Stimulated activated CD8-positive, alpha-beta memory T cell treated with anti-CD3 and anti-CD28 coated beads, Interleukin-7, amount 100 ng/mL, for 24 hours (primary cell): Measurements from ENCODE around the gene RNASE11.
"Not testable (repeated sequence)": the region's sequence is repeated elsewhere in the genome, so short reads cannot be mapped to it uniquely, and the experiment has no call there.

Source experiments
- DNase-seq: peaks from one replicate; pipeline ENCODE4 v3.0.0-alpha.2; 2020; ENCODE audit warnings: low read depth

The RNASE11 gene

DNA sequence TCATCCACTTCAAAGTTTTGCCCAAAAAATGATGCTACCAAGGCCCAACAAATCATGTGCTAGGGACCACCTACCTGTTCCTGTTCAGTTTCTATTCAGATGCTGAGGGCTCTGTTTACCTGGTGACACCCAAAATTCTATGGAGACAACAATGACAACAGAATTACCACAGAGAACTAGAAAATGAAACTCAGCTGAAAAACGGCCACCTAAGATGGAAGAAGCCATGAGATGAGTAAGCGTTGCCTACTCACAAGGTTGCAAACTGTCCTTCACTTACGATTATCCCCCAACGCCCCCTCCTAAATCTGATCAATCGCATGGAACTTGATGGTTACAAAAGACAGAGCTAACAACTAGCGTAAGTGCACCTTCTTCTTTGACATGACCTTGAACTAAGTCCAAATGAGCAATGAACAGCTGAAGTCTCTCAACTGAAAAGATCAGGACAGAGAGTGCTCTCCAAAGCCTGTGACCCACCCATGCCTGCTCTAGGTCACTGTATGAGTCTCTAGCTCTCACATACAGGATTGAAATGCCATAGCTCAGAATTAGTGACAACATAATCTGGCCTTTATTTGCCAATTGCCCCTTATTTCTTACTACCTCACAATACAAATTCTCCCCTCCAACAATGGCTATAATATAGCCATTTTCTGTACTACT, at the start of gene RNASE11:
TSS of gene RNASE11 (minus strand) at position 513 of the 666 bp plus-strand sequence.
- no peak for DNase-seq

DNA sequence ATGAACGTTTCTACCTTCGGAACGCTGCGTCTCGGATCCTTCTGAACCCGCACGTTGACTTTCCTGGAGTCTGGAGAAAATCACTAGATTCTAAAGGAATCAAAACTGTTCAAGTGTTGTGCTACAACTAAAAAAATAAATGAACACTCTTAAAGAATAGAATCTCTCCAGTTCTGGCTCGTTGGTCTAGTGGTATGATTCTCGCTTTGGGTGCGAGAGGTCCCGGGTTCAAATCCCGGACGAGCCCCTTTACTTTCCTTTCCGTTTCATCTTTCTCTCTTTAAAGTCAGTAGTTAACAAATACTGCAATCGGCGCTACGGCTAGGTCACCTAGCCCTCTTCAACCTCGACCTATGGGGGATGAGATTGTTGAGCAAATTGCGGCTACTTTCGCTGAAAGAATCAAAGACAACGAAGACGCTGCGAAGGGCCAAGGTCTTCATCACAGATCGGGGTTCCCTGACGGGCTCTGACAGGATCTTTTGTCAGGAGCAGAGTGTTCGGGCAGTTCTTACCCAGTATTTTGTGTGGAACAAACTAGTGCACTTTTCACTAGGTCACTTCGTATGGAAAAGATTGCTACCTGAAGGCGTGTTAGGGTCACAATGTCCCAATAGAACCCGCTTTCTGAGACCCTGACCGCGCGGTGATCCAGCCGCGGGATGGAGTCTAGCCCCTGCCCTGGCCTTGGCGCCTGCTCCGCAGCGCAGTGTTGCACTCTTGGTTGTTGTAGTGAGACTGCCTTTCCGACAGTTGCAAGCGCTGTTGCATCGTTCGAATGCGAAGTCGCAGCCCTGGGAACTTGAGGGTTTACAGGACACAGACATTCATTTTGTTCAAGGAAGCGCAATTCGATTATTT, 45.3 kb upstream of the RNASE11 start:
- DNase-seq: no peak

DNA sequence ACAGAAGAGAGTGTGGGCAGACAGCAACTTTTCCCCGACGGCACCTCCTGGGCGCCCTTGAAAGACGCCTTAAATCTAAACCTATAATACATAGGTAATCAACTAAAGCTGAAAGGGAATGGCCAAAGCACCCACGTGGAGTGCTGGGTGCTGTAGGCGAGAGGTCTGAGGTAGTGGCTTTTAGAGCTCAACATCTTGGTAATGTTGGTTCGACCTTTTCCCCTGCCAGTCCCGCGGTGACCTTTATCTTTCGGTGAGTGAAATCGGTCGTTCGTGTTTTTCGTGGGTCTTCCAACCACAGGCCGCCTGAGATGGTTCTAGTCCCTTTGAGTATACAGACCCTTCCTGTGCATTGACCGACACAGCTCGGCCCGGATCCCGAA, 44.6 kb upstream of the RNASE11 start:
- DNase-seq: no peak

DNA sequence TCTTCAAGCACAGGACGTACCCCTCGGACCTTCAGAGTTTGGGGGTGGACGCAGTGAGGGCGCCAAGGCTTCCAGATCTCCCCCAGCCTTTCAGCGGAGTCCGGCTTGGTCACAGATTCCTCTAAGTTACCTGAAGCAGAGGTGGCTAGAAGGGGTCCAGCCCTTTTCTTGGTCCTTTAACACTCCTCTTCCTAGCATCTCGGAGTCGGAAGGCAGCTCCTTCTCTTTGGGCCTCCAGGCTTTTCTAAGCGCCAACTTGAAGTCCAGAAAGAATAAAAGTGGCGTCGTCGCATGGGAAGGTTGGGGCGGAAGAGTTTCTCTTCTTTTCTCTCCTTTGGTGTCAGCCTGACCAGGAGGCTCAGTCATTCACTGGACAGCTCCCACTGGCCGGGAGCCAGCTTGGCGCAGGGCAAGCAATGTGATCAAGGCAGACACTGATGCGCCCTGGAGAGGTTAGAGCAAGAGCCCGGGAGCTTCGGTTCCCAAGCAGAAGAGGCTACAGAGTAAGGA, 44.1 kb upstream of the RNASE11 start:
- no peak for DNase-seq

DNA sequence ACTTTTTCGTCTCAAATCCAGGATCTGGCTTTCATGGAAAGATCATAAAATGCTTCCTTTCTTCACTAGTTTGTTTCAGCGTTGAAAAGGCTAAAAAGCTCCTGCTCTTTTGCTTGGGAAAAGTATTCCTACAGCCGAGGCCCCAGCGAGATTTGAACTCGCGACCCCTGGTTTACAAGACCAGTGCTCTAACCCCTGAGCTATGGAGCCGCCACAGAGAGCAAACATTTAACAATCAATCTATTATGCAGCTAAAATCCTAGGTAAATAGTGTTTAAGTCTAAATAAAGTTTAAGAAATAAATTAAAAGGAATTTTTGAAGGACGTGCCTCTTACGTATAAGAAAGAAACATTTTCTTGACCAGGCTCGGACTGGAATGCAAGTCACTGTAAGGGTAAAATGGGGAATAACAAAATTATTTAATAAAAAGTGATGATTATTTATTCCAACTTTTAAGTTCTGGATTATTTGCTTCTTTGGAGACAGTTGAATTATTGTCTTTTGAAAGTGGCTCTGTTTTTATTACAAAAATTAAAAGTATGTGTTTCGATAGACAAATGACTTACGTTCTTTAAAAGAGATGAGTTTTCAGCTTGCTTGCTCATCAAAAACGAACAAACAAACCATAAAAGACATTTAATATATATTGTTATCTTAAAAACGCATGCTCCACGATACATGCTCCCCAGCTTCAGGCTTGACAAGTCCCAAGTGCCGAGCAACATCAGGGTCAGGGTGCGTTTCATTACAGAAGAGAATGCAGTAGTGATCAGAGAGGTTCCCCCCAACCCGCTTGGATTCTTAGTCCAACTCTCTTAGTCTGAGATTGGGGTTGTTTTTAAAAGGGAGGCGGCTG, 43.5 kb upstream of the RNASE11 start:
- DNase-seq: no peak

DNA sequence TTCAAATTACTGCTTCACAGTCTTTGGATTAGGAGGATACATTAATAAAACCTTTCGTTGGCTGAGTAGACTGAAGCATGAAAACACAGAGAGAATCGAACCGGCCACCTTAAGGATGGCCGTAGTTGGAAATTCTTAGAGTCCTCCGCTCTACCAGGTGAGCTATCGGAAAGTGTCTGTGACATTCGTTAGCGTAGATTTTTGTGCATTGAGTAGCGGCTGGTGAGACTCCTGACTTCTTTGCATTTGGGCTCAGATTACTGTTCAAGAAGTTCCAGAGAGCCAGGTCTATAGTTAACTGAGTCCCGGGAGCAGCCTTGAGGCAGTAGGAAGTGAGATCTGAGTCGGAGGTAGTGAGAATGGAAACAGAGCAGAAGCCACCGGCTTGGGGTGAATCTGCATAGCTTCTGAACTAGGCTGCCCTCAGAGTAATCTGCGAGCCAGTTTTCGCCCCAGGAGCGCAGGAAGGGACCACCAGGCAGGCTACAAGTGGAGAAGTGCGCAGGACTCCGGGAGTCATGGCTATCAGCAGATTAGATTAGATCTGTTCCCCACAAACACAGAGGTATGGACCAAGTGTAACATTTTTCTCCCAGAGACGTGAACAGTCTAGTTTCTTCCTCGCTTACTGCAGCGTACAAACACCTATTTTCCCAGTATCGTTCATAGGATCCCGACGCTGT, 42.7 kb upstream of the RNASE11 start:
- DNase-seq: no peak

DNA sequence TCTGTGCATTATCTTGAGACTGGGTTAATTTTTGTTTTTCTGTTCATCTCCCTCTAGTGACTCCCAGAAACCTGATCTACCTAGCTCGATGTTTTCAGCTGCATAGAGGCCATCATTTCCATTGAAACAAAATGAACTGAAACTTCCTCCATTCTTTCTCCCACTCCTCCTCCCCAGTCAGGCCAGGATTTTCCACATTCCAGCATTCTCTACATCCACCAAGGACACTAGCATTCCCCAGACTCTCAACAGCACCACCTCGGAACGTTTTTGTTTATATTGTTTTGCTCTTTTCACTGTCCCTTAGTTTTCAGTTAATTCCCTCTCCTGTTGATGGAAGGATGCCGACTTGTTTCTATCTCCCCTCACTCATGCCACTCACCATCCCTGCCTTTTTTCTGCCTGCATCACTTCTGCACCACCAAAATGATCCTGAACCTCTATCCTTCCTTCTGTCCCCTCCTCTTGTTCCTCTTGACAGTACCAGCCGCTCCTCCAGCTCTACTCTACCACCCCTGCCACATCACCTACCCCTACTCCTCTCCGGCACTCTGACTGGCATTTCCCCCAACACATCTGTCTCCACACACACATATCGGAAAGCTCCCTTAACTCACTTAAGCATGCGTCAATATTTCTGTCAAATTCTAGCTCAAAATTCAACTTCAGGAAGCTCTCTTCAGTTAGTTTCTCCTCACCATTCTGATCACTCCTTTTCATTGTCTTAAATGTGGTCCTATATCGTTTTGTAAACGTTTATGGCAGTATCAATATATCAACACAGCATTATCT, 40.5 kb upstream of the RNASE11 start:
- no peak for DNase-seq

DNA sequence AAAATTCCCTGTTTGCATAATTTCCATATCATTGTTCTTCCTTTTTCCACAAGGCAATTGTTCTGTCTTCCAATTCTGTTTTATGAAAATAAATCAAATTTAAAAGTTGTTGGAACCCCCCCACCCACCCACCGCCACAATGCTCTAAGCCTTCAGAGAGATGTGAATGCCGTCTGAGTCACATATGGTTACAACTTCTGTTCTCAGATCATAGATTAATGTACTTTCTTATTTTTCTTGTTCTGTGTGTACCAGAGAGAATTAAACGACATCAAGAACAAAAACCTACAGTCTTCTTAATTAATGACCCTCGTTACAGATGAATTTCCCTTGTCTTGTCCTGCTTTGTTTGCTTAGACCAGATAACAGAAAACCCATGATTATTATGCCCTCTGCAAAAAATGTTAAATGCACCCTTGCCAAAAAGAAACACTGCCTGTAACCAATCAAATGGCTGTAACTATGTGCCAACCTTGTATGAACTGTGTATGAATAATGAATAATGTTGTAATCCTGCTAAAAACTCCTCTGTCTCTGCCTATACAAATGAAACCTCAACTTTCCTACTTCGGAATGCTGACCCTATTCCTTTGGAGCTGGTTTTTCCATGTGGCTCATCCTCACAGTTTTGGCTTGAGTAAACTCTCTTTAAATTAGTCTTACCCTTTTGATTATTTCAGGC, 39.7 kb upstream of the RNASE11 start:
- no peak for DNase-seq

DNA sequence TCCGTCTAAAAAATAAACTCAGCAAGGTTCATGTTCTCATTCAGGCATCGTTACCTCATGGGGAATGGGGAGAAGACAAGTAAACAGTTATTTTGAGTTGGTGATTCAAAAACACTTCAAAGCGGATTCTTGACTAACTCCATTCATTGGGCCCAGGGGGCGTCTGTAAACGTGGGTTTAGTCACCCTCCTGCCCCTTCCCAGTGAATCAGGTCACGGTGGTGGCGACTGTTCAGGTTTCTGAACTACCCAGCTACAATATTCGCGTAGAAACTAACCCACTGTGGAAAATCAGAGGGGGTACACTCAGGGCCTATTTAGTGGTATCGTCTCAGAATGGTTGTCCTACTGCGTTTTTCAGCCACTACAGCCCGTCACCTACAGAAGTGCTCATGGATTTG, 38.5 kb upstream of the RNASE11 start:
- no peak for DNase-seq

DNA sequence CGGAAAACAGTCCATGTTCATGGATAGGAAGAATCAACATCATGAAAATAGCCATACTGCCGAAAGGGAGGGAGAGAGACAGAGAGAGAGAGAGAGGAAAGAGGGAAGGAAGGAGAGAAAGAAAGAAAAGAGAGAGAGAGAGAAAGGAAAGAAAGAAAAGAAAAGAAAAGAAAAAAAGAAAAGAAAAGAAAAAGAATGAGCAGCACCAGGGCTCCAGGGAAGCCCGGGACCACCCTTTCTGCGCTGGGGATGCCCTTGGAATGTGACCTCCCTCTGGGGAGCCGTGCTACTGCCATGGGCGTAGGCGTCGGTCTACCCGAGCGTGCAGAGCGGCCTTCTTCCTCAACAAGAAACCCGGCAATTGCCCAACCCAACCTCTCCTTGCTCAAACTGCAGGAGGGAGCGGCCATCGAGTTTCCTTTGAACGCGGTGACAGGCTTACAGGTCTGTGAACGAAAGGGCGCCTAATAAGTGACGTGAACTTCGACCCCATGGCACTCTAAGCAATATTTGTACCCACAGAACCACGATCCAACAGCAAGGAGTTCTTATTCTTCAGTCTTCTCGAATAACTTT, 36.8 kb upstream of the RNASE11 start:
- DNase-seq: no peak

DNA sequence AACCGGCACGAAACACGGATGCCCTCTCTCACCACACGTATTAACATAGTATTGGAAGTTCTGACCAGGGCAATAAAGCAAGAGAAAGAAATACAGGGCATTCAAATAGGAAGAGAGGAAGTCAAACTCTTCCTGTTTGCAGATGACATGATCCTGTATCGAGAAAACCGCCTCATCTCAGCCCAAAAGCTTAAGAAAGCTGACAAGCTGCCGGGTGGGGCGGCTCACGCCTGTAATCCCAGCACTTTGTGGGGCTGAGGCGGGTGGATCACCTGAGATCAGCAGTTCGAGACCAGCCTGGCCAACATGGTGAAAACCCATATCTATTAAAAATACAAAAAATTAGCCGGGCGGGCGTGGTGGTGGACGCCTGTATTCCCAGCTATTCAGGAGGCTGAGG, 36.0 kb upstream of the RNASE11 start:
- no peak for DNase-seq

DNA sequence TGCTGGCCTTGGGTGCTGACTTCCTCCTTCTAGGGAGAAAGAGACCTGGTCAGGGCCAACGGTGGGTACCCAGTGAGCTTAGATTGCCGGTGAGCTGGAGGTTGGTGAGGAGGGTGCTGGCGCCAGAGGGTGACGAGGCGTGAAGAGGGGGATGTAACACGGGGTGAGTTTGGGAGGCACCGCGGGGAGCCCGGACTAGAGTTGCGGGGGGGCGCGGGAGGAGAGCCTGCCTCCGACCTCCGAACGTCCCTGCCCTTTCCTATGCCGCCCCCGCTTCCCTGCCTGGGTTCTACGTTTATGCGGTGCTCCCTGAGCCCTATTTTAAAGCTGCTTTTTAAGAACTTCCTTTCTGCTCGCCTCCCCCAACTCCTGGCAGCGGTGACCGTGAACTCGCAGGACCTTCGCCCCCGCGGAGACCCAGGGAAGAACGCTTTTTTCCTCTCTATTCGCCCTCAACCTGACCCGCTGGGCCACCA, 35.1 kb upstream of the RNASE11 start:
- DNase-seq: no peak

DNA sequence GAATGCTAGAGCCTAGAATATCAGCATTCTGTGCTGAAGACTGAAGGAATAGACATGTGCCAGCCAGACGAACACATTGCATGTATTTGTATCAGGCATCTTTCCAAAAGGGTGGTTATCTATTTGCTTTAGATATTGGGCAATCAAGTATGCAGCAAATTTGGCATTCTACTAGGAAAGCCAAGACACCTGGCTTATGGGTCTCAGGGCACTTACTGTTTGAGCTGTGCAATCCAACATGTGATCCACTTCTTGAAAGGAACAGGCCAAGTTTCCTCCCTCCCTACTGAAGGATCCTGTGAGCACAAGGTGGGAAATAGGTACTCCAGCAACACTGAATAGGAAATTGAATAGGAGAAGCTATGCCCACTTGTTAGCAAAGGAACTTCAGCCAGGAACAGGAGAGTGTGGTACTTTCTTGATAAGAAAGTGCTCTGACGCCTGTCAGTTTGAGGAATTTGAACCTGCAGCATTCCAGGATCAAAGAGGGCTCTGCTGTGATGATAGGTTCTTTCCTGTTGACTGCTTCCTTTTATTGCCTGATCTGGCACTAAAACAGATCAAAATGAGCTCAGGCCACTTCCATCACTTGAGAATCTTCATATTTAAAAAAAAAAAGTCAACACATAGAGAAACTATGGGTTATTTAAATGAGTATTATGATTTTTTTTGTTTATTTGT, 33.1 kb upstream of the RNASE11 start:
- no peak for DNase-seq

DNA sequence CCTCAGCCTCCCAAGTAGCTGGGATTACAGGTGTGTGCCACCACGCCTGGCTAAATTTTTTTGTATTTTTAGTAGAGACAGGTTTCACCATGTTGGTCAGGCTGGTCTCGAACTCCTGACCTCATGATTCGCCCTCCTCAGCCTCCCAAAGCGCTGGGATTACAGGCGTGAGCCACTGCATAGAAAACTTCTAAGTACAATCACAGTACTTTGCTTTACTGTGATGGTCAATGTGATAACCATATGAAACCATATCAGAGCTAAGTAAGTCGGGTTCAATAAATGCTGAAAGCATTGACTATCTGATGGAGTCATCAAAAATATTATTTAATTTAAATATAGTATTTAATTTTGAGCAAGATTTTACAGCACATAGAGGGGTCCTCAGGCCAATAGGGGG, 31.9 kb upstream of the RNASE11 start:
- not testable (repeated sequence) for DNase-seq

DNA sequence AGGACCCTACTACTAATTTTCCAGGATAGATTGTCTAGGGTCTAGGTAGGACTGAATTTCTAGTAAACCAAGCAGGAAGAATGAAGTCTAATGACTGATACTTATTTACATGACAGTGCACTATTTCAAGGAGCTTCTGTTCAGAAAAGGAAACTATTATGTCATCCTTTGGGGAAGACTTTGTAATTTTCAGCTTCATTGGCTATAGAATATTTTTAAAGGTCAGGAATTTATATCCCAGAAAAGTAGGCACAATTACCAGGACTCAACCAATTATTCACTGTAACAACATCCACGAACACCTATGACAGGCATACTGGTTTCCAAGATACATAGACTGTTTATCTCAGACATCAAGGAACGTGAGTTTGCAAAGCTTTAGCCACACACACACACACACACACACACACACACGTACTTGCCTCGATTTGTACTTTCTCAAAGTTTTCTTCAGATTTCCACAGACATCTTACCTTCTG, 30.5 kb upstream of the RNASE11 start:
- DNase-seq: no peak

DNA sequence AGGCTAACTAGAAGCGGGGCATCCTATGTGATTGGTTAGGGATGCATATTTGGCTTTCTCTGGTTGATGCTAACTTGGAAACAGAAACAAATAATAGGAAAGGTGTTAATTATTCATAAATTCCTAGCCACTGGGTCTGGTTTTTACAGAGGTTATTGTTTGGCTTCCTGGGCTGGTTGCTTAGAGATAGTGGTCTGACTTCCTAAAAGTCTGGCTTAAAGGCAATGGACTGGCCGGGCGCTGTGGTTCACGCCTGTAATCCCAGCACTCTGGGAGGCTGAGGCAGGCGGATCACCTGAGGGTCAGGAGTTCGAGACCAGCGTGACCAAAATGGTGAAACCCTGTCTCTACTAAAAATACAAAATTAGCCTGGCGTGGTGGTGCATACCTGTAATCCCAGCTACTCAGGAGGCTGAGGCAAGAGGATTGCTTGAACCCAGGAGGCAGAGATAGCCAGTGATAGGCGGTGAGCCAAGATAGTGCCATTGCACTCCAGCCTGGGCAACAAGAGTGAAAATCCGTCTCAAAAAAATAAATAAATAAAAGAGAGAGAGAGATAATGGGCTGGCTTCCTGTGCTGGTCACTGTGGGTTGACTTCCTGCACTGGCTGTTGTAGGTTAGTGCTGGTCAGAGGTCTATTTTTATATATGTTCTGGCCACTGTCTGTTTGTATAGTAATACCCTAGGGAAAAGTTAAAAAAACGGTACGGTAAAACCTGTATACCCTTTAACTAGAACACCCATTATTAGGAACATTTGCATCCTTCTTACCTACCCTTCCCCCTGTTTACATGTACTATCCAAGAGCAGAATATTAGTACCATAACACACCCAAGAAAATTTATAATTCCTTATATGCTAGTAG, 29.6 kb upstream of the RNASE11 start:
- no peak for DNase-seq

DNA sequence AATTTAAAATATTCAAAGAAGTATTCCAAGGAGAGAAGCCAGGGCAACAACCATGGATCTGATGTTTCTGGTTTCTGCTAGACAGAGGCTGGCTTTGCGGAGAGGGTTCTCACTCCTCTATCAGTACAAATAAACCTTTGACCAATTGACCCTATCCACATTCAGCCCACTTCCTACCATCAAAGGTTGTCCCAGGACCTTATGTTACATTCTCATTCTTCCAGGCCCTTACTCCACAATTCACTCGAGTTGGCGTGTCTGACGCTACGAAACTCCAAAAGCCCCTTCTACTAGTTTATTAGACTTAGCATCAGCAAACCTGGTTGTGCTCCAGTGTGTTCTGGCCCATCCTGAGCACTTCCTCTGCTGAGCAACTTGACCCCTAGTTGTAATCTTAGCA, 28.2 kb upstream of the RNASE11 start:
- no peak for DNase-seq
